Stimulated activated CD8-positive, alpha-beta memory T cell treated with anti-CD3 and anti-CD28 coated beads, Interleukin-4, amount 100 ng/mL, for 24 hours (primary cell): Measurements from ENCODE around the gene CYP2E1.
"Not testable (repeated sequence)": the region's sequence is repeated elsewhere in the genome, so short reads cannot be mapped to it uniquely, and the experiment has no call there.

ENCODE experiments used
- DNase-seq: peaks from one replicate; pipeline ENCODE4 v3.0.0-alpha.2; 2020; ENCODE audit warnings: low read depth

CYP2E1 gene

GRCh38 chr10:133528845-133529575 lies 1.8 kb downstream of the CYP2E1 start:
- DNase-seq: no peak

DNA sequence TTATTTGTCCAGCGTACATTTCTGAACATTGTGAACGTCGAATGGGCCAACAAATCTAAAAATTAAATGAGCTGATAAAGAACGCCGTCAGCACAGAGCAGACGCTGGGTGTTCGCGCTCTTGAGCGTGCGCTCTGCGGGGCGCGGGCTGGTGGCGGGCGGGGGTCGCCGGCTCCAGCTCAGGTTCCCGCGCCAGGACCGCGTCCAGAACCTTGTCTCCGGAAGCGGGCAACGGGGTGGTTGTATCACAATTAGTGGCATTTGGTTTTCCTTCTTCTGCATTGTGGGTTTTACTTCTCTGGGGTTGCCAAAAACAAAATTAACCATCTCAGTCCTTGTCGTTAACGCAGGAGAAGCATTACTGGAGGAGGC lies 2.4 kb downstream of the CYP2E1 start:
- no peak for DNase-seq

DNA sequence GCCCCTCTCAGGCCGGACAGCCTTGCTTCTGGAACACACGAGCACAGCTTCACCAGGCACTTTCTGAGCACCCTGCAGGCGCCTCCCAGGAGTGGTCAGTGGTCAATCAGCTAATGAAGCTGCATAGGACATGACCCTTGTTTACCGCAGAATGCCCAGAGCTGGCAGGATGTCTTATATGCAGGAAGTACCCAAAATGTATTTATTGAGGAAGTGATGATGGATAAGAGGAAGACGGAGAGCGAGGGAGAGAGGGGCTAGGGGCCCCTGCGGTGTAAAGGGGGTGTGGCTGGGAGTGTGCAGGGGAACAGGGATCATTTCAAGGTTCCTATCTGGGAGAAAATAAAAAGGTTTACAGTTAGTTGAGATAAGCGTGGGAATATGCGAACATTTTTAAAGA lies 3.3 kb downstream of the CYP2E1 start:
- no peak for DNase-seq

- no peak for DNase-seq
Observed at GRCh38 chr10:133532871-133533270, 5.7 kb downstream of the CYP2E1 start.

DNA sequence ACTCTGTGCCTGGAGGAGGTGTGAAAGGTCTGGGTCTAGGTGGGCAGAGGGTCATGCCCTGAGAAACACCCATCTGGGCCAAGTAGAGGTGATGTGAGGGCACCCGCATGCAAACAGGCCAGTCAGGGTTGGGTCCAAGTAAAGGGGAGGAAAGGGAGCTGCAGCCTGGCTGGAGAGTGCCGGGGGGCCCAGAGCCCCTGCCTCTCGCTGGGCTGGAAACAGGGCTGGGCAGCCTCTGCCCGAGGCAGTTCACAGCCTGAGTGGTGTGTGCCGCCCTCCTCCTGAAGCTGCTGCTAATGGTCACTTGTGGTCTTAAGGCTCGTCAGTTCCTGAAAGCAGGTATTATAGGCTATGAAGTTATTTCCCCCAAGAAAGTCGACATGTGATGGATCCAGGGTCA lies 7.3 kb downstream of the CYP2E1 start:
- no peak for DNase-seq

DNA sequence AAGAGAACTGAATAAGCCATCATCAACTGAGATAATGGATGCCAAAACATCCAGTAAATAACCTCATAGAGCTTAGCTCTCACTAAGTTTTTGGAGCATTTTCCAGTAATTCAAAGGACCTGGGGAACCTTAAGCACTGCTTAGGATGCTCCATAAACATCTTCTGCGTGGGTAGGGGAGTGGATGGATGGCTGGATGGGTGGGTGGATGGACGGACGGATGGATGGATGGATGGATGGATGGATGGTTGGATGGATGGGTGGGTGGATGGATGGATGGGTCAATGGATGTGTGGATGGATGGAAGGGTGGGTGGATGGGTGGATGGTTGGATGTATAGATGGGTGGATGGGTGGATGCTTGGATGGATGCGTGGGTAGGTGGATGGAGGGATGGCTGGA lies 9.0 kb downstream of the CYP2E1 start:
- no peak for DNase-seq

DNA sequence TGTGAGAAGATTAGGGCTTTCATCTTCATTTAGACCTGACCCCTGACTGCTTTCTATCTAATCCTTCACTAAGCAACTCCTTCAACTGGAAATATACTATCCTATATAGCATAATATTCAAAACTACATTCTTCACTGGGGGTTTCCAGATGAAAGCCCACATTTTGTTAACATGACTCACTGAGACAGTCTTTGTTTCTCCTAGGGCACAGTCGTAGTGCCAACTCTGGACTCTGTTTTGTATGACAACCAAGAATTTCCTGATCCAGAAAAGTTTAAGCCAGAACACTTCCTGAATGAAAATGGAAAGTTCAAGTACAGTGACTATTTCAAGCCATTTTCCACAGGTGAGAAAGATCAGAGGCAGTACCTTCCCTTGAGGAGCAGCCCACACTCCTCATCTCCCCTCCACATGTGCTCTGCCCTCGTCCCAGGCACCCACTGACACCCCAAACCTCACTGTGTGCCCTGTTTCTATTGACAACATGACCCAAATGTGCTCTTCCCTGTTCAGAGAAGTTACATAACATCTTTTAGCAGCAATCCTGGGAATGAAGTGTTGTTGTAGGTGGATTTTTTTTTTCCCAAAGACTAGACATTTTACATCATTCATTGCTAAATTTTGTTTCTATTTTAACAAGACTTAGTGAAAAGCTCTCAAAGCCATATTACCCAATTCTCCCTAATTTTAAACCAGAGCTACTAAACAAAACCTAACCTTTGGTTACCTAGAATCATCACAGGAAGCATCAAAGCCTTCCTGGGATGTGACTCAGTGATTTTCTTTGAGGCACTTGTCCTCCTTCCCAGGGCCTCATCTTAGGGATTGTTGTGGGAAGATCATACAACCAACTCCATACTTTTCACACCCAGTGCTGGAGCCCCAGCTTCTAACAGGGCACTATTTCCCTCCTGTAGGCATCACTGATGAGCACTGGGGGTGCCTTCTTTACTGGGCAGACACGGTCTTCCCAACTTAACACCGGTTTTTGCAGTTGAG lies 10.7 kb downstream of the CYP2E1 start:
- DNase-seq: no peak

DNA sequence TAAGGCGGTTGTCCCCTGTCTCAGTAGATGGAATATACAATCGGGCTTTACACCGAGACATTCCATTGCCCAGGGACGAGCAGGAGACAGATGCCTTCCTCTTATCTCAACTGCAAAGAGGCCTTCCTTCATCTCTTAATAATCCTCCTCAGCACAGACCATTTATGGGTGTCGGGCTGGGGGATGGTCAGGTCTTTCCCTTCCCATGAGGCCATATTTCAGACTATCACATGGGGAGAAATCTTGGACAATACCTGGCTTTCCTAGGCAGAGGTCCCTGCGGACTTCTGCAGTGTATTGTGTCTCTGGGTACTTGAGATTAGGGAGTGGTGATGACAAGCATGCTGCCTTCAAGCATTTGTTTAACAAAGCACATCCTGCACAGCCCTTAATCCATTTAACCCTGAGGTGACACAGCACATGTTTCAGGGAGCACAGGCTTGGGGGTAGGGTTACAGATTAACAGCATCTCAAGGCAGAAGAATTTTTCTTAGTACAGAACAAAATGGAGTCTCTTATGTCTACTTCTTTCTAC lies 14.3 kb downstream of the CYP2E1 start:
- not testable (repeated sequence) for DNase-seq

DNA sequence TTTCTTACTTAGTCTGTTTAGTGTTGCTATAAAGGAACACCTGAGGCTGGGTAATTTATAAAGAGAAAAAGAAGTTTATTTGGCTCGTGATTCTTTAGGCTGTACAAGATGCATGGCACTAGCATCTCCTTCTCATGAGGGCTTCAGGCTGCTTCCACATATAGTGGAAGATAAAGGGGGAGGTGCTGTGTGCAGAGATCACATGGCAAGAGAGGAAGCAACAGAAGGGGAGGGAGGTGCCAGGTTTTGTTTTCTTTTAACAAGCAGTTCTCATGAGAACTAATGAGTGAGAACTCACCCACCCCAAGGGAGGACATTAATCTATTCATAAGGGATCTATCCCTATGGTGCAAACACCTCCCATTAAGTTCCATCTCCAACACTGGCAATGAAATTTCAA lies 17.3 kb downstream of the CYP2E1 start:
- no peak for DNase-seq

- DNase-seq: no peak
Observed at GRCh38 chr10:133554600-133554999, 27.4 kb downstream of the CYP2E1 start.

DNA sequence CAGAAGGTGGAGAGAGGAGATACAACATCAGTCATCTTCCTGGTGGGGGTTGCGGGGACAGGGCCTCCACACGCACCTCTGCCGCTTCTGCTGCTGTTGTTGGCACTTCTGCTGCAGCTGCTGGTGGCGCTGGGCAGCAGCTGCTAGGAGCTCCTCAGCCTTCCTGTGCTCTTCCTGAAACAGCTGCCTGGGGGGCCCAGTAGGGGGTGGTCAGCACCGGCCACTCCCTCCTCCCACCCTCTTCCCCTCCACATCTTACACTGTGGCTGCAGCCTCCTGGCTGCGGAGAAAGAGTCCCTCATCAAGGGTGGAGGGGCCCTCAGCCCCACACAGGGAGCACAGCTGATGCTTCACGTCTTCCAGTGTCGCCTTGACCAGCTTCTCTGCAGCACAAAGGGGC lies 28.4 kb downstream of the CYP2E1 start:
- no peak for DNase-seq

GRCh38 chr10:133557381-133557780 lies 30.2 kb downstream of the CYP2E1 start:
- no peak for DNase-seq

- no peak for DNase-seq
Observed at GRCh38 chr10:133559216-133559615, 32.1 kb downstream of the CYP2E1 start.

GRCh38 chr10:133564816-133565215 lies 37.7 kb downstream of the CYP2E1 start:
- DNase-seq: no peak

DNA sequence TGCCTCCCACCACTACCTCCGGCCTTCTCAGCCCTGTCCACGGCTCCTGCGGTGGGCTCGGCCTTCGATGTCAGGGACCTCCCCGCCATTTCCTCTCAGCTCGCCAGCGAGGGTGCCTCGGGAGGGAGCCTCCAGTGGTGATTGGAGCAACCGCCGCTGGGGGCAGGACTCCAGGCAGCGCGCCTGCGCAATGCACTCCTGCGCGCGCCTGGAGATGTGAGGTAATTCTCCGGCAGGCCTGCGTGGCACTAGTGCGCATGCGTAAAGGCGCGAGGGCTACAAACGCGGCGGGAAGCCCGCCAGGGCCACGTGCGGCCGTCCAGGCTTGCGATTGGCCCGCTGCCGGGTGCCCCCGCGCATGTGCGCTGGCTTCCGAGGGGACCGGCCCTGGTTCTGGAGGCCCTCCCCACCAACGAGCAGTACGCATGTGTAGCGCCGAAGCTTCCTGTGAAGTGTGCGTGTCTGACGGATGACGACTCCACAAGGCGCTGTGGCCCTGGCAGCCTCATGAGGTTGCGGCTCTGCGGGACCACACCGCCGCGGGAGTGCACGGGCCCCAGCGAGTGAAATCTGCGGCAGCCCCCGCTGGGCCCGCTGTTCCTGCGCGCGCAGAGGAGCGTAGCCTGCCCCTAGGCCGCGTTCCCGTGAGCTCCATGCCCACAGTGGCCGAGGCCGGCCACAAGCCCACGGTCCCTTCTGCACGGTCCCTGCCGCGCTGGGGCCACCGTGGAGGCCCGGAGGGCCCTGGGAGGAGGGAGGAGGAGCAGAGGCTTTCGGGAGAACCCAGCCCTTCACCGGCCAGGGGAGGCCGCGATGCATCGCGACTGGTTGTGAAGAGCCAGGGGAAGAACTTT lies 38.5 kb downstream of the CYP2E1 start, which contains the start of gene SYCE1:
TSS of gene SYCE1 (minus strand) at position 143 of the 854 bp plus-strand sequence. CDS start at position 89, 54 bp downstream.
- DNase-seq: no peak

DNA sequence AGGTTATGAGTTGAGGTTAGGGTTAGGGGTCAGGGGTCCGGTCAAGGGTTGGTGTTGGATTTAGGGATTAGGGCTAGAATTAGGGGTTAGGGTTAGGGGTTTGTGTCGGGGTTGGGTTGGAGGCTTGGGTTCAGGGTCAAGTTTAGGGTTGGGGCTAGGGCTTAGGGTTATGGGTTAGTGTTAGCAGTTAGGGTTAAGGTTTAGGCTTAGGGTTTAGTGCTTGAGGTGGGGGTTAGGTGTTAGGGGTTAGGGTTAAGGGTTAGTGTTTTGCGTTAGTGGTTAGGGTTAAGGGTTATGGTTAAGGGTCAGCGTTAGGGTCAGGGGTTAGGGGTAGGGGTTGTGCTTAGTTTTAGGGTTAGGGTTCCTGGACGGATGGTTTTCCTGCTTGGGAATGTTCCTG lies 40.0 kb downstream of the CYP2E1 start:
- no peak for DNase-seq

GRCh38 chr10:133567609-133568286 lies 40.6 kb downstream of the CYP2E1 start:
- no peak for DNase-seq

GRCh38 chr10:133568287-133568614 lies 41.1 kb downstream of the CYP2E1 start:
- DNase-seq: no peak

- not testable (repeated sequence) for DNase-seq
Observed at GRCh38 chr10:133568831-133569527, 41.8 kb downstream of the CYP2E1 start.

DNA sequence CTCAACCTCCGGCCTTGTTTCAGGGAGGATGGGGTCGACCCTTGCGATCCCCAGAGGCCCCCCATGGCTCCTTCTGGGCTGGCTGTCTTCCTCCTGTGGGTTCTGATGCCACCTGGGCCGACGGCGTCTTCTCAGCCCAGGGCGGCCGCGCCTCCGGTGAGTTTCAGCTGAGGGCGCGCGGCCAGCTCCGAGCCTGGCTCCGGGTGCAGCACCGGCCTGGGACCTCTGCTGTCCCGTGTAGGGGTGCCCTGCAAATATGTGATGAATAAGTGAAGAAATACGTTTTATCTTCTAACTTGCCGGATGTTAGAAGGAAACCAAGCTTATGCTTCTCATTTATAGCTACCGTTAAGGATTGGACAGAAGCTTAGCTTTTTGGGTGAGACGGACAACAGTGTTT lies 42.6 kb downstream of the CYP2E1 start:
- not testable (repeated sequence) for DNase-seq

GRCh38 chr10:133572055-133572454 lies 44.9 kb downstream of the CYP2E1 start:
- DNase-seq: not testable (repeated sequence)
